Parathyroid adenoma (tissue), 2 donors: ENCODE results near the gene MUS81.

ENCODE experiments used
- H2AFZ ChIP-seq: fragments of 300-600 bp; sonication (generic); one replicate; pipeline ENCODE4 v1.7.0; 2017; ENCODE audit warnings: antibody characterized with exemption, mild to moderate bottlenecking
- H3K27ac ChIP-seq: fragments of 300-600 bp; sonication (generic); one replicate; pipeline ENCODE4 v1.7.0; 2017
- H3K27me3 ChIP-seq: fragments of 300-600 bp; sonication (generic); one replicate; pipeline ENCODE4 v1.7.0; 2017; ENCODE audit warnings: low read length; ENCODE audit not compliant: control insufficient read depth, insufficient read depth
- H3K36me3 ChIP-seq: fragments of 300-600 bp; sonication (generic); one replicate; pipeline ENCODE4 v1.7.0; 2017; ENCODE audit warnings: low read length; ENCODE audit not compliant: control insufficient read depth, insufficient read depth
- H3K4me1 ChIP-seq: fragments of 300-600 bp; sonication (generic); one replicate; pipeline ENCODE4 v1.7.0; 2017; ENCODE audit warnings: control low read depth
- H3K4me2 ChIP-seq: fragments of 300-600 bp; sonication (generic); one replicate; pipeline ENCODE4 v1.7.0; 2017; ENCODE audit warnings: low read length
- H3K4me3 ChIP-seq: fragments of 300-600 bp; sonication (generic); one replicate; pipeline ENCODE4 v1.7.0; 2017; ENCODE audit warnings: low read depth, low read length
- H3K79me2 ChIP-seq: fragments of 300-600 bp; sonication (generic); one replicate; pipeline ENCODE4 v1.7.0; 2017; ENCODE audit warnings: control low read depth
- H3K9ac ChIP-seq: fragments of 300-600 bp; sonication (generic); one replicate; pipeline ENCODE4 v1.7.0; 2017; ENCODE audit warnings: mild to moderate bottlenecking
- H3K9me3 ChIP-seq: fragments of 300-600 bp; sonication (generic); one replicate; pipeline ENCODE4 v1.7.0; 2017; ENCODE audit warnings: low read length; ENCODE audit not compliant: control insufficient read depth
- CTCF ChIP-seq: fragments of 300-600 bp; sonication (generic); IDR thresholded peaks from one replicate; pipeline ENCODE4 v1.7.0; 2017; ENCODE audit warnings: antibody characterized with exemption, mild to moderate bottlenecking
- donor health status: primary hyperparathyroidism.

MUS81 gene

GRCh38 chr11:65900899-65901180, 40.6 kb downstream of the MUS81 start:
- H3K27me3 ChIP-seq, result no peaks in the 10 kb centered on the region
- no peaks in the 10 kb centered on the region for H3K4me1 ChIP-seq
- no peak for TF ChIP-seq CTCF
- H2AFZ ChIP-seq, result no peak overlapping the region
- H3K9me3 ChIP-seq, result no peaks in the 10 kb centered on the region
- no peak overlapping the region for H3K27ac ChIP-seq
- H3K36me3 ChIP-seq, result no peaks in the 10 kb centered on the region
- peak overlapping the region; percentile 23 for H3K4me3 ChIP-seq
- H3K79me2 ChIP-seq, result no peaks in the 10 kb centered on the region
- no peak overlapping the region for H3K9ac ChIP-seq
- H3K4me2 ChIP-seq, result peak overlapping the region; percentile 74

DNA sequence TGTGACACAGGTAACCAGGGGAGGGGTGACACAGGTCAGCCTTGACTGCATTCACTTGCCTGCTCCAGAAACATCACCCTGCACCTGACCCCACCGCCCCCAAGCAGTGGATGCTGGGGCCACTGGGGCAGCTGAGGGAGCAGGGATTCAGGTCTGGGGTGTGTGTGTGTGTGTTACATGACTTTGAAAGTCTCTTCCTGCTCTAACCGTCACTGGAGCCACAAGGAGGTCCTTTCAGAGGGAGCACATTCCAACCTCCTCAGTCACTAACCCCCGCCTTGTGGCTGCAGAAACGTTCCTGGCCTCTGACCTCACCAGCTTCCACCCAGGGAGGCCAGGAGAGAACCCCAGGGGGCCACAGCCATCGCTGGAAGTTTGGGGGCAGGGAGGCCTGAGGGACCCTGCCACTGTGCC, 42.8 kb downstream of the MUS81 start:
- no peaks in the 10 kb centered on the region for H3K27me3 ChIP-seq
- no peaks in the 10 kb centered on the region for H3K79me2 ChIP-seq
- H3K27ac ChIP-seq, result no peak overlapping the region
- TF ChIP-seq CTCF, result no peak
- no peak overlapping the region for H3K4me2 ChIP-seq
- H2AFZ ChIP-seq, result no peak overlapping the region
- no peaks in the 10 kb centered on the region for H3K4me1 ChIP-seq
- no peaks in the 10 kb centered on the region for H3K9me3 ChIP-seq
- H3K36me3 ChIP-seq, result no peaks in the 10 kb centered on the region
- no peak overlapping the region for H3K9ac ChIP-seq
- no peak overlapping the region for H3K4me3 ChIP-seq

- TF ChIP-seq CTCF, result no peak
- Histone ChIP-seq H3K27ac (no peak overlapping the region), H3K4me1 (no peaks in the 10 kb centered on the region)
These were observed 43.5 kb downstream of the MUS81 start for GRCh38 chr11:65903715-65904114.

DNA sequence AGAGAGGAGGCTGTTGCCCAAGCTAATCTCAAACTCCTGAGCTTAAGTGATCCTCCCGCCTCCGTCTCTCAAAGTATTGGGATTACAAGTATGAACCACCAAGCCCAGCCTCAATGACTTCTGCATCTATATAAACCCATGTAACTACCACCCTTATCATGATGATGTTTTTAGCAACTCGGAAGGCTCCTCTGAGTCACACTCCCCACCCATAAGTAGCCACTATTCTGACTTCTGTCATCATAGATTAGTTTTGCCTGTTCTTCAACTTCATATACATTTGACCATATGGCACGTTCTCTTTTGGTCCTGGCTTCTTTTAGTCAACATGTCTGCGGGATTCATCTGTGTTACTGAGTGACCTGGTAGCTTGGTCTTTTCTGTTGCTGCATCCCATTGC, 46.4 kb downstream of the MUS81 start:
- peaks cover 2% of the 10 kb centered on the region for H3K4me1 ChIP-seq
- no peaks in the 10 kb centered on the region for H3K79me2 ChIP-seq
- H3K4me2 ChIP-seq, result no peak overlapping the region
- H3K27ac ChIP-seq, result no peak overlapping the region
- no peak for TF ChIP-seq CTCF
- H3K9me3 ChIP-seq, result no peaks in the 10 kb centered on the region
- no peaks in the 10 kb centered on the region for H3K27me3 ChIP-seq
- no peak overlapping the region for H3K4me3 ChIP-seq
- no peak overlapping the region for H3K9ac ChIP-seq
- H2AFZ ChIP-seq, result no peak overlapping the region
- no peaks in the 10 kb centered on the region for H3K36me3 ChIP-seq

More at GRCh38 chr11:65903715-65904114, 43.5 kb downstream of the MUS81 start:
- Histone ChIP-seq H2AFZ (no peak overlapping the region), H3K27me3 (no peaks in the 10 kb centered on the region), H3K36me3 (no peaks in the 10 kb centered on the region), H3K9ac (no peak overlapping the region), H3K4me3 (no peak overlapping the region), H3K9me3 (no peaks in the 10 kb centered on the region), H3K4me2 (no peak overlapping the region), H3K79me2 (no peaks in the 10 kb centered on the region)

- Histone ChIP-seq H3K79me2 (no peaks in the 10 kb centered on the region), H3K27ac (no peak overlapping the region), H2AFZ (no peak overlapping the region), H3K9me3 (no peaks in the 10 kb centered on the region), H3K27me3 (no peaks in the 10 kb centered on the region), H3K4me3 (no peak overlapping the region), H3K4me1 (peaks cover 2% of the 10 kb centered on the region), H3K36me3 (no peaks in the 10 kb centered on the region), H3K9ac (no peak overlapping the region), H3K4me2 (no peak overlapping the region)
- no peak for TF ChIP-seq CTCF
These were observed 47.6 kb downstream of the MUS81 start for GRCh38 chr11:65907878-65908277.
